Activated naive CD8-positive, alpha-beta T cell treated with anti-CD3 and anti-CD28 coated beads, Interleukin-2, amount 10 ng/mL, durations not matched to agents 7 days and 5 days (primary cell): Measurements from ENCODE around the gene WRAP73. TPM values are rescaled to one million over a fixed set of nuclear protein-coding genes. Genes with fewer than 3 reads are reported as not detected.

Experiments
- ATAC-seq: fragments of 150-1000 bp; cut with Tn5 transposase; one replicate; pipeline ENCODE4 v1.10.0; 2021; ENCODE audit warnings: low read depth, moderate library complexity
- POLR2A ChIA-PET: fragments of 350-600 bp; sonication (Branson Sonifier 250); formaldehyde crosslinking; loops from one replicate; lab custom pipeline; 2021; ENCODE audit warnings: antibody characterized with exemption; lab: Charles Lee
- DNase-seq: peaks from one replicate; pipeline ENCODE4 v3.0.0; 2021
- H3K27ac Mint-ChIP-seq: one replicate; pipeline ENCODE4 v1.8.0; 2022; ENCODE audit warnings: mild to moderate bottlenecking, mixed read lengths
- H3K27me3 Mint-ChIP-seq: one replicate; pipeline ENCODE4 v1.8.0; 2022; ENCODE audit warnings: mild to moderate bottlenecking, moderate library complexity, mixed read lengths
- H3K36me3 Mint-ChIP-seq: one replicate; pipeline ENCODE4 v1.8.0; 2021; ENCODE audit warnings: mild to moderate bottlenecking, mixed read lengths
- H3K4me1 Mint-ChIP-seq: one replicate; pipeline ENCODE4 v1.8.0; 2021; ENCODE audit warnings: mixed read lengths
- H3K4me3 Mint-ChIP-seq: one replicate; pipeline ENCODE4 v1.8.0; 2022; ENCODE audit warnings: mild to moderate bottlenecking, moderate library complexity, mixed read lengths
- H3K9me3 Mint-ChIP-seq: one replicate; pipeline ENCODE4 v1.8.0; 2021; ENCODE audit warnings: mixed read lengths
- total RNA-seq, 2 experiments: library from RNA; stranded (reverse); gene quantifications; one replicate each; pipeline ENCODE4 v1.2.3, GENCODE V29; 2021

The WRAP73 gene
- total RNA-seq, 2 experiments from 2014 or later, result 40.2 to 41.6 TPM

GRCh38 chr1:3641816-3642215, 8.1 kb downstream of the WRAP73 start:
- no peak overlapping the region for H3K27ac Mint-ChIP-seq
- no peaks in the 10 kb centered on the region for H3K4me1 Mint-ChIP-seq
- H3K9me3 Mint-ChIP-seq, result no peaks in the 10 kb centered on the region
- H3K27me3 Mint-ChIP-seq, result no peaks in the 10 kb centered on the region
- ATAC-seq, result no peak
- POLR2A ChIA-PET, result no interaction called here
- no peak overlapping the region for H3K4me3 Mint-ChIP-seq
- peaks cover 4% of the 10 kb centered on the region for H3K36me3 Mint-ChIP-seq
- no peak for DNase-seq

- ATAC-seq (no peak), DNase-seq (no peak)
- no peaks in the 10 kb centered on the region for H3K4me1 Mint-ChIP-seq
- H3K27me3 Mint-ChIP-seq, result no peaks in the 10 kb centered on the region
- H3K36me3 Mint-ChIP-seq, result peaks cover 5% of the 10 kb centered on the region
- H3K9me3 Mint-ChIP-seq, result no peaks in the 10 kb centered on the region
- no peak overlapping the region for H3K4me3 Mint-ChIP-seq
- POLR2A ChIA-PET, result no interaction called here
- no peak overlapping the region for H3K27ac Mint-ChIP-seq
Measured at GRCh38 chr1:3641046-3641760, 8.7 kb downstream of the WRAP73 start.

- DNase-seq, result no peak
- Mint-ChIP-seq H3K27me3 (no peaks in the 10 kb centered on the region), H3K4me3 (no peak overlapping the region), H3K27ac (no peak overlapping the region), H3K4me1 (no peaks in the 10 kb centered on the region), H3K36me3 (peaks cover 3% of the 10 kb centered on the region), H3K9me3 (no peaks in the 10 kb centered on the region)
- POLR2A ChIA-PET, result no interaction called here
- no peak for ATAC-seq
Measured at GRCh38 chr1:3640121-3640837, 9.6 kb downstream of the WRAP73 start.

GRCh38 chr1:3639397-3639911, 10.4 kb downstream of the WRAP73 start:
- H3K27ac Mint-ChIP-seq, result no peak overlapping the region
- no peak for DNase-seq
- POLR2A ChIA-PET, result no interaction called here
- no peaks in the 10 kb centered on the region for H3K9me3 Mint-ChIP-seq
- no peak for ATAC-seq
- H3K4me1 Mint-ChIP-seq, result no peaks in the 10 kb centered on the region
- no peak overlapping the region for H3K4me3 Mint-ChIP-seq
- H3K36me3 Mint-ChIP-seq, result peaks cover 3% of the 10 kb centered on the region
- no peaks in the 10 kb centered on the region for H3K27me3 Mint-ChIP-seq

- no peaks in the 10 kb centered on the region for H3K9me3 Mint-ChIP-seq
- POLR2A ChIA-PET, result no interaction called here
- H3K4me3 Mint-ChIP-seq, result no peak overlapping the region
- DNase-seq (no peak), ATAC-seq (no peak)
- H3K4me1 Mint-ChIP-seq, result no peaks in the 10 kb centered on the region
- H3K27ac Mint-ChIP-seq, result no peak overlapping the region
- no peaks in the 10 kb centered on the region for H3K27me3 Mint-ChIP-seq
- peaks cover 3% of the 10 kb centered on the region for H3K36me3 Mint-ChIP-seq
Measured at GRCh38 chr1:3638676-3639075, 11.2 kb downstream of the WRAP73 start.

GRCh38 chr1:3638027-3638426, 11.9 kb downstream of the WRAP73 start:
- DNase-seq, result peak; percentile 19
- Mint-ChIP-seq H3K4me3 (no peak overlapping the region), H3K36me3 (peaks cover 3% of the 10 kb centered on the region), H3K9me3 (no peaks in the 10 kb centered on the region), H3K4me1 (no peaks in the 10 kb centered on the region), H3K27ac (no peak overlapping the region), H3K27me3 (no peaks in the 10 kb centered on the region)
- POLR2A ChIA-PET, result no interaction called here
- ATAC-seq, result no peak

GRCh38 chr1:3636531-3636930, 13.4 kb downstream of the WRAP73 start:
- POLR2A ChIA-PET, result no interaction called here
- Mint-ChIP-seq H3K27me3 (no peaks in the 10 kb centered on the region), H3K4me1 (no peaks in the 10 kb centered on the region), H3K4me3 (no peak overlapping the region), H3K9me3 (no peaks in the 10 kb centered on the region), H3K27ac (no peak overlapping the region), H3K36me3 (peaks cover 3% of the 10 kb centered on the region)
- DNase-seq (no peak), ATAC-seq (no peak)

GRCh38 chr1:3636080-3636479, 13.8 kb downstream of the WRAP73 start:
- no peak for DNase-seq
- Mint-ChIP-seq H3K36me3 (peaks cover 3% of the 10 kb centered on the region), H3K27ac (no peak overlapping the region), H3K4me3 (no peak overlapping the region), H3K9me3 (no peaks in the 10 kb centered on the region), H3K4me1 (no peaks in the 10 kb centered on the region), H3K27me3 (no peaks in the 10 kb centered on the region)
- POLR2A ChIA-PET, result no interaction called here
- no peak for ATAC-seq

- Mint-ChIP-seq H3K36me3 (peaks cover 3% of the 10 kb centered on the region), H3K4me3 (no peak overlapping the region), H3K27ac (peak overlapping the region; percentile 12), H3K9me3 (no peaks in the 10 kb centered on the region), H3K4me1 (no peaks in the 10 kb centered on the region), H3K27me3 (no peaks in the 10 kb centered on the region)
- ATAC-seq (no peak), DNase-seq (no peak)
- POLR2A ChIA-PET, result no interaction called here
Measured at GRCh38 chr1:3634059-3634800, 15.7 kb downstream of the WRAP73 start.

GRCh38 chr1:3633344-3634058, 16.4 kb downstream of the WRAP73 start:
- POLR2A ChIA-PET, result no interaction called here
- Mint-ChIP-seq H3K4me3 (no peak overlapping the region), H3K36me3 (peaks cover 3% of the 10 kb centered on the region), H3K27ac (no peak overlapping the region), H3K4me1 (no peaks in the 10 kb centered on the region), H3K27me3 (no peaks in the 10 kb centered on the region), H3K9me3 (no peaks in the 10 kb centered on the region)
- ATAC-seq (no peak), DNase-seq (no peak)

- Mint-ChIP-seq H3K4me3 (no peak overlapping the region), H3K27me3 (no peaks in the 10 kb centered on the region), H3K9me3 (no peaks in the 10 kb centered on the region), H3K27ac (no peak overlapping the region), H3K36me3 (peaks cover 3% of the 10 kb centered on the region), H3K4me1 (no peaks in the 10 kb centered on the region)
- no peak for ATAC-seq
- DNase-seq, result no peak
- POLR2A ChIA-PET, result no interaction called here
Measured at GRCh38 chr1:3632716-3633343, 17.1 kb downstream of the WRAP73 start.

- Mint-ChIP-seq H3K4me1 (peaks cover 1% of the 10 kb centered on the region), H3K4me3 (no peak overlapping the region), H3K27ac (no peak overlapping the region), H3K36me3 (peaks cover 3% of the 10 kb centered on the region), H3K9me3 (no peaks in the 10 kb centered on the region), H3K27me3 (no peaks in the 10 kb centered on the region)
- POLR2A ChIA-PET, result no interaction called here
- no peak for DNase-seq
- no peak for ATAC-seq
Measured at GRCh38 chr1:3632298-3632697, 17.6 kb downstream of the WRAP73 start.
